Measurements from ENCODE around the gene RBMS3. TPM values are rescaled to one million over a fixed set of nuclear protein-coding genes. Genes with fewer than 3 reads are reported as not detected.
"Not testable (repeated sequence)": the region's sequence is repeated elsewhere in the genome, so short reads cannot be mapped to it uniquely, and the experiment has no call there.

RBMS3 gene
- total RNA-seq, 3 donors from 2014 or later = 4.6 to 53.6 (median 11.7) TPM

GRCh38 chr3:29347412-29347811, 66.5 kb downstream of the RBMS3 start:
- no peak for TF ChIP-seq CTCF (IDR thresholded peaks at IDR 0.05)
- H3K36me3 ChIP-seq (ENCODE audit: low read depth) = no peaks in the 10 kb centered on the region
- no peak for ATAC-seq

GRCh38 chr3:29348316-29348715, 67.4 kb downstream of the RBMS3 start:
- Histone ChIP-seq H3K36me3 (ENCODE audit: low read depth) (no peaks in the 10 kb centered on the region), H3K9me3 (no peaks in the 10 kb centered on the region), H3K4me1 (ENCODE audit: low read depth) (no peaks in the 10 kb centered on the region), H3K4me3 (no peak overlapping the region)
- DNase-seq (no peak), ATAC-seq (no peak)
- TF ChIP-seq CTCF (IDR thresholded peaks at IDR 0.05) = no peak
- intact Hi-C loops (cut with DNase I, micrococcal nuclease) = no loop called here

More at GRCh38 chr3:29347412-29347811, 66.5 kb downstream of the RBMS3 start:
- DNase-seq = no peak
- Histone ChIP-seq H3K4me3 (no peak overlapping the region), H3K4me1 (ENCODE audit: low read depth) (no peaks in the 10 kb centered on the region), H3K9me3 (no peaks in the 10 kb centered on the region)
- intact Hi-C loops (cut with DNase I, micrococcal nuclease) = no loop called here

GRCh38 chr3:29349049-29349448, 68.2 kb downstream of the RBMS3 start:
- intact Hi-C loops (cut with DNase I, micrococcal nuclease) = no loop called here
- H3K9me3 ChIP-seq = no peaks in the 10 kb centered on the region
- no peaks in the 10 kb centered on the region for H3K4me1 ChIP-seq (ENCODE audit: low read depth)
- no peaks in the 10 kb centered on the region for H3K36me3 ChIP-seq (ENCODE audit: low read depth)
- no peak for TF ChIP-seq CTCF (IDR thresholded peaks at IDR 0.05)
- no peak overlapping the region for H3K4me3 ChIP-seq
- no peak for DNase-seq
- ATAC-seq = no peak

GRCh38 chr3:29353807-29354206, 72.9 kb downstream of the RBMS3 start:
- intact Hi-C loops (cut with DNase I, micrococcal nuclease) = no loop called here
- no peaks in the 10 kb centered on the region for H3K9me3 ChIP-seq
- H3K4me3 ChIP-seq = no peak overlapping the region
- DNase-seq (no peak), ATAC-seq (no peak)
- no peaks in the 10 kb centered on the region for H3K36me3 ChIP-seq (ENCODE audit: low read depth)
- no peak for TF ChIP-seq CTCF (IDR thresholded peaks at IDR 0.05)
- no peaks in the 10 kb centered on the region for H3K4me1 ChIP-seq (ENCODE audit: low read depth)

GRCh38 chr3:29354894-29355293, 74.0 kb downstream of the RBMS3 start:
- Histone ChIP-seq H3K36me3 (ENCODE audit: low read depth) (no peaks in the 10 kb centered on the region), H3K4me3 (no peak overlapping the region), H3K9me3 (no peaks in the 10 kb centered on the region), H3K4me1 (ENCODE audit: low read depth) (no peaks in the 10 kb centered on the region)
- intact Hi-C loops (cut with DNase I, micrococcal nuclease) = no loop called here
- DNase-seq (no peak), ATAC-seq (no peak)
- TF ChIP-seq CTCF (IDR thresholded peaks at IDR 0.05) = no peak

GRCh38 chr3:29356062-29356461, 75.2 kb downstream of the RBMS3 start:
- Histone ChIP-seq H3K36me3 (ENCODE audit: low read depth) (no peaks in the 10 kb centered on the region), H3K9me3 (no peaks in the 10 kb centered on the region), H3K4me1 (ENCODE audit: low read depth) (no peaks in the 10 kb centered on the region), H3K4me3 (no peak overlapping the region)
- intact Hi-C loops (cut with DNase I, micrococcal nuclease) = no loop called here
- ATAC-seq = no peak
- TF ChIP-seq CTCF (IDR thresholded peaks at IDR 0.05) = no peak
- DNase-seq = no peak

GRCh38 chr3:29360289-29360688, 79.4 kb downstream of the RBMS3 start:
- H3K9me3 ChIP-seq; intact Hi-C loops (cut with DNase I, micrococcal nuclease); H3K4me1 ChIP-seq (ENCODE audit: low read depth); H3K36me3 ChIP-seq (ENCODE audit: low read depth); ATAC-seq; H3K4me3 ChIP-seq; DNase-seq: not testable (repeated sequence)
